Ishikawa (cell line): ENCODE data around the gene PRKCD.

ENCODE experiments used
- CEBPB ChIP-seq: IDR thresholded peaks from 2 replicates; pipeline ENCODE4 v1.6.1; 2012
- CREB1 ChIP-seq: IDR thresholded peaks from 2 replicates; pipeline ENCODE4 v1.6.1; 2012; ENCODE audit warnings: low read depth
- MAX ChIP-seq: IDR thresholded peaks from 2 replicates; pipeline ENCODE4 v1.6.1; 2012
- TCF12 ChIP-seq: IDR thresholded peaks from 2 replicates; pipeline ENCODE4 v1.6.1; 2012; ENCODE audit warnings: low read depth
- TF ChIP-seq, protein P1 (sequence below): IDR thresholded peaks from 2 replicates; pipeline ENCODE4 v1.6.1; 2012; ENCODE audit warnings: low read depth, mild to moderate bottlenecking

- TF ChIP-seq, protein P1, sequence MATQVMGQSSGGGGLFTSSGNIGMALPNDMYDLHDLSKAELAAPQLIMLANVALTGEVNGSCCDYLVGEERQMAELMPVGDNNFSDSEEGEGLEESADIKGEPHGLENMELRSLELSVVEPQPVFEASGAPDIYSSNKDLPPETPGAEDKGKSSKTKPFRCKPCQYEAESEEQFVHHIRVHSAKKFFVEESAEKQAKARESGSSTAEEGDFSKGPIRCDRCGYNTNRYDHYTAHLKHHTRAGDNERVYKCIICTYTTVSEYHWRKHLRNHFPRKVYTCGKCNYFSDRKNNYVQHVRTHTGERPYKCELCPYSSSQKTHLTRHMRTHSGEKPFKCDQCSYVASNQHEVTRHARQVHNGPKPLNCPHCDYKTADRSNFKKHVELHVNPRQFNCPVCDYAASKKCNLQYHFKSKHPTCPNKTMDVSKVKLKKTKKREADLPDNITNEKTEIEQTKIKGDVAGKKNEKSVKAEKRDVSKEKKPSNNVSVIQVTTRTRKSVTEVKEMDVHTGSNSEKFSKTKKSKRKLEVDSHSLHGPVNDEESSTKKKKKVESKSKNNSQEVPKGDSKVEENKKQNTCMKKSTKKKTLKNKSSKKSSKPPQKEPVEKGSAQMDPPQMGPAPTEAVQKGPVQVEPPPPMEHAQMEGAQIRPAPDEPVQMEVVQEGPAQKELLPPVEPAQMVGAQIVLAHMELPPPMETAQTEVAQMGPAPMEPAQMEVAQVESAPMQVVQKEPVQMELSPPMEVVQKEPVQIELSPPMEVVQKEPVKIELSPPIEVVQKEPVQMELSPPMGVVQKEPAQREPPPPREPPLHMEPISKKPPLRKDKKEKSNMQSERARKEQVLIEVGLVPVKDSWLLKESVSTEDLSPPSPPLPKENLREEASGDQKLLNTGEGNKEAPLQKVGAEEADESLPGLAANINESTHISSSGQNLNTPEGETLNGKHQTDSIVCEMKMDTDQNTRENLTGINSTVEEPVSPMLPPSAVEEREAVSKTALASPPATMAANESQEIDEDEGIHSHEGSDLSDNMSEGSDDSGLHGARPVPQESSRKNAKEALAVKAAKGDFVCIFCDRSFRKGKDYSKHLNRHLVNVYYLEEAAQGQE = no peak
- no peak for TF ChIP-seq MAX
- TF ChIP-seq CEBPB = no peak
- TF ChIP-seq TCF12 = no peak
- no peak for TF ChIP-seq CREB1
Measured at GRCh38 chr3:53145713-53146080, 15.3 kb upstream of the PRKCD start.
